Measurements from ENCODE around the gene SLC4A11.

DNA sequence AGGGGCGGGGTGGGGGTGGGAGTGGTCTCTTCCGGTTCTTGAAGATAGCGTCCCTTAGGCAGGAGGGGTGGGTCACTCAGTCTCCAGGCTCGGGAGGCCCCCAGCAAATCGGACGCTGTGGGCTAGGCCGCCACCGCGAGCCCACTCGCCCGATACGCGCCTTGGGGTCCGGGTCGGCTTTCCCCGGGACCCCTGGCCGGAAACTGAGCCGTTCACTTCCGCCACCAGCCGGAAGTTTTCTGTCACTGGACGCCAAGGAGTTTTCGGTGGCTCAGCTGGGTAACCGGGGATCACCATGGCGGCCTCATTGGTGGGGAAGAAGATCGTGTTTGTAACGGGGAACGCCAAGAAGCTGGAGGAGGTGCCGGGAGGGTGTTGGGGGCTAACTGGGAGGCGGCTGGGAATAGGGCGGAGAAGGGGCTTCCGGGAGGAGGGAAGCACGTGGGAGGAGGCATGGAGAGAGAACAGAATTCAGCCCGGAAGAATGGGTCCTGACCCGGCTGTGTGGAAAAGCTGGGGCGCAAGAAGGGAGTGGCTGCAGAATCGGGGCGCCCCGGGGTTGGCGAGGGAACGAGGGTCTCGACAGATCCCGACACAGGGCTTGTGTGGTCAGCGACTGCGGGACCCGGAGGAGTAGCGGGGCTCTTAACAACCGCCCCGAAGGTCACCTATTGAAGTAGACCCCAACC, 29.6 kb downstream of the SLC4A11 start, which contains the start of gene ITPA:
- TF ChIP-seq CTCF (IDR thresholded peaks at IDR 0.05) (no peak), FOSL2 (IDR thresholded peaks at IDR 0.05) (no peak), FOSL2 (CRISPR knock-in tag; IDR thresholded peaks at IDR 0.05) (no peak), RFX5 (IDR thresholded peaks at IDR 0.05) (peak; percentile 81)
- TF ChIP-seq, protein P1, sequence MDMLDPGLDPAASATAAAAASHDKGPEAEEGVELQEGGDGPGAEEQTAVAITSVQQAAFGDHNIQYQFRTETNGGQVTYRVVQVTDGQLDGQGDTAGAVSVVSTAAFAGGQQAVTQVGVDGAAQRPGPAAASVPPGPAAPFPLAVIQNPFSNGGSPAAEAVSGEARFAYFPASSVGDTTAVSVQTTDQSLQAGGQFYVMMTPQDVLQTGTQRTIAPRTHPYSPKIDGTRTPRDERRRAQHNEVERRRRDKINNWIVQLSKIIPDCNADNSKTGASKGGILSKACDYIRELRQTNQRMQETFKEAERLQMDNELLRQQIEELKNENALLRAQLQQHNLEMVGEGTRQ (IDR thresholded peaks at IDR 0.05) = peak; percentile 51; the same call in 1 of the 2 replicates
- TF ChIP-seq, protein P2, sequence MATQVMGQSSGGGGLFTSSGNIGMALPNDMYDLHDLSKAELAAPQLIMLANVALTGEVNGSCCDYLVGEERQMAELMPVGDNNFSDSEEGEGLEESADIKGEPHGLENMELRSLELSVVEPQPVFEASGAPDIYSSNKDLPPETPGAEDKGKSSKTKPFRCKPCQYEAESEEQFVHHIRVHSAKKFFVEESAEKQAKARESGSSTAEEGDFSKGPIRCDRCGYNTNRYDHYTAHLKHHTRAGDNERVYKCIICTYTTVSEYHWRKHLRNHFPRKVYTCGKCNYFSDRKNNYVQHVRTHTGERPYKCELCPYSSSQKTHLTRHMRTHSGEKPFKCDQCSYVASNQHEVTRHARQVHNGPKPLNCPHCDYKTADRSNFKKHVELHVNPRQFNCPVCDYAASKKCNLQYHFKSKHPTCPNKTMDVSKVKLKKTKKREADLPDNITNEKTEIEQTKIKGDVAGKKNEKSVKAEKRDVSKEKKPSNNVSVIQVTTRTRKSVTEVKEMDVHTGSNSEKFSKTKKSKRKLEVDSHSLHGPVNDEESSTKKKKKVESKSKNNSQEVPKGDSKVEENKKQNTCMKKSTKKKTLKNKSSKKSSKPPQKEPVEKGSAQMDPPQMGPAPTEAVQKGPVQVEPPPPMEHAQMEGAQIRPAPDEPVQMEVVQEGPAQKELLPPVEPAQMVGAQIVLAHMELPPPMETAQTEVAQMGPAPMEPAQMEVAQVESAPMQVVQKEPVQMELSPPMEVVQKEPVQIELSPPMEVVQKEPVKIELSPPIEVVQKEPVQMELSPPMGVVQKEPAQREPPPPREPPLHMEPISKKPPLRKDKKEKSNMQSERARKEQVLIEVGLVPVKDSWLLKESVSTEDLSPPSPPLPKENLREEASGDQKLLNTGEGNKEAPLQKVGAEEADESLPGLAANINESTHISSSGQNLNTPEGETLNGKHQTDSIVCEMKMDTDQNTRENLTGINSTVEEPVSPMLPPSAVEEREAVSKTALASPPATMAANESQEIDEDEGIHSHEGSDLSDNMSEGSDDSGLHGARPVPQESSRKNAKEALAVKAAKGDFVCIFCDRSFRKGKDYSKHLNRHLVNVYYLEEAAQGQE (IDR thresholded peaks at IDR 0.05) = no peak
